Measurements from ENCODE around the gene THAP2. TPM values are rescaled to one million over a fixed set of nuclear protein-coding genes. Genes with fewer than 3 reads are reported as not detected.

Gene THAP2
- total RNA-seq, 4 donors from 2014 or later = 2.8 to 3.5 (median 3.3) TPM; not detected in 1

GRCh38 chr12:71708658-71709057, 44.6 kb downstream of the THAP2 start:
- in situ Hi-C loops (cut with MboI; ENCODE audit: low pct_ligation_motif_present in 1 of 4, low pct_unique_long_range_greater_than_20kb in 1 of 4, low sequenced_read_pairs in 3 of 4) = no loop called here
- WGBS, 2 donors (ENCODE audit: low coverage in 1 of 2) = 92 to 100% methylated on average over 1 of the region's 1 CpG

GRCh38 chr12:71710276-71711125, 46.4 kb downstream of the THAP2 start:
- 80 to 89% methylated on average over 1 to 7 of the region's 7 CpGs for WGBS, 2 donors (ENCODE audit: low coverage in 1 of 2)
- in situ Hi-C loops (cut with MboI; ENCODE audit: low pct_ligation_motif_present in 1 of 4, low pct_unique_long_range_greater_than_20kb in 1 of 4, low sequenced_read_pairs in 3 of 4) = no loop called here
- no peaks in the 10 kb centered on the region for H3K27me3 ChIP-seq

More at GRCh38 chr12:71708658-71709057, 44.6 kb downstream of the THAP2 start:
- Histone ChIP-seq H3K27ac (no peak overlapping the region), H3K36me3 (peaks cover 0 to 8% (median 0%) of the 10 kb centered on the region in 4 donors), H3K27me3 (no peaks in the 10 kb centered on the region), H3K4me1 (no peaks in the 10 kb centered on the region), H3K4me3 (no peak overlapping the region), H3K9me3 (peaks cover 5 to 9% of the 10 kb centered on the region in 2 donors)
- intact Hi-C loops (cut with DNase I; ENCODE audit: low total_unique reads) = no loop called here
- no peak for TF ChIP-seq POLR2A (IDR thresholded peaks at IDR 0.05)
- no peak for TF ChIP-seq CTCF (IDR thresholded peaks at IDR 0.05)
- no peak for TF ChIP-seq POLR2AphosphoS5 (IDR thresholded peaks at IDR 0.05)
- TF ChIP-seq EP300 (IDR thresholded peaks at IDR 0.05; ENCODE audit: low read depth) = no peak
- DNase-seq = no peak

GRCh38 chr12:71718611-71719010, 54.5 kb downstream of the THAP2 start:
- intact Hi-C loops (cut with DNase I; ENCODE audit: low total_unique reads) (no loop called here), in situ Hi-C loops (cut with MboI; ENCODE audit: low pct_ligation_motif_present in 1 of 4, low pct_unique_long_range_greater_than_20kb in 1 of 4, low sequenced_read_pairs in 3 of 4) (no loop called here)
- H3K36me3 ChIP-seq = no peaks in the 10 kb centered on the region
- peaks cover 3 to 12% of the 10 kb centered on the region in 2 donors for H3K9me3 ChIP-seq
- H3K27ac ChIP-seq = no peak overlapping the region
- no peak for DNase-seq
- no peaks in the 10 kb centered on the region for H3K4me1 ChIP-seq
- TF ChIP-seq CTCF (IDR thresholded peaks at IDR 0.05) (no peak), POLR2AphosphoS5 (IDR thresholded peaks at IDR 0.05) (no peak), POLR2A (IDR thresholded peaks at IDR 0.05) (no peak), EP300 (IDR thresholded peaks at IDR 0.05; ENCODE audit: low read depth) (no peak)
- no peak overlapping the region for H3K4me3 ChIP-seq
- H3K27me3 ChIP-seq = no peaks in the 10 kb centered on the region

More at GRCh38 chr12:71710276-71711125, 46.4 kb downstream of the THAP2 start:
- Histone ChIP-seq H3K36me3 (no peaks in the 10 kb centered on the region), H3K9me3 (peaks cover 11 to 16% of the 10 kb centered on the region in 2 donors), H3K27ac (no peak overlapping the region), H3K4me1 (no peaks in the 10 kb centered on the region), H3K4me3 (no peak overlapping the region)
- DNase-seq = no peak
- intact Hi-C loops (cut with DNase I; ENCODE audit: low total_unique reads) = no loop called here
- TF ChIP-seq POLR2AphosphoS5 (IDR thresholded peaks at IDR 0.05) = no peak
- no peak for TF ChIP-seq POLR2A (IDR thresholded peaks at IDR 0.05)
- no peak for TF ChIP-seq CTCF (IDR thresholded peaks at IDR 0.05)
- TF ChIP-seq EP300 (IDR thresholded peaks at IDR 0.05; ENCODE audit: low read depth) = no peak

GRCh38 chr12:71719647-71720370, 55.7 kb downstream of the THAP2 start:
- WGBS, 2 donors (ENCODE audit: low coverage in 1 of 2) = 91 to 95% methylated on average over 5 of the region's 5 CpGs
- no peaks in the 10 kb centered on the region for H3K36me3 ChIP-seq
- no peak overlapping the region for H3K27ac ChIP-seq
- no peak overlapping the region for H3K4me3 ChIP-seq
- no peak for DNase-seq
- TF ChIP-seq POLR2A (IDR thresholded peaks at IDR 0.05) (no peak), EP300 (IDR thresholded peaks at IDR 0.05; ENCODE audit: low read depth) (no peak), POLR2AphosphoS5 (IDR thresholded peaks at IDR 0.05) (no peak), CTCF (IDR thresholded peaks at IDR 0.05) (no peak)
- in situ Hi-C loops (cut with MboI; ENCODE audit: low pct_ligation_motif_present in 1 of 4, low pct_unique_long_range_greater_than_20kb in 1 of 4, low sequenced_read_pairs in 3 of 4) = no loop called here
- H3K4me1 ChIP-seq = no peaks in the 10 kb centered on the region
- no peaks in the 10 kb centered on the region for H3K27me3 ChIP-seq
- no peaks in the 10 kb centered on the region for H3K9me3 ChIP-seq
- intact Hi-C loops (cut with DNase I; ENCODE audit: low total_unique reads) = no loop called here

All from transverse colon (tissue), 4 donors.